NT2/D1 (cell line): ENCODE results near the gene LRRC73.
"Not testable (repeated sequence)": the region's sequence is repeated elsewhere in the genome, so short reads cannot be mapped to it uniquely, and the experiment has no call there.

Experiments
- DNase-seq: peaks from one replicate; pipeline ENCODE4 v3.0.0-alpha.2; 2011; ENCODE audit warnings: low read depth, low spot score
- H3K27me3 ChIP-seq: 2 replicates; pipeline ENCODE4 v1.6.0; 2011; ENCODE audit warnings: mild to moderate bottlenecking; ENCODE audit not compliant: insufficient read length, insufficient read depth
- H3K36me3 ChIP-seq: 2 replicates; pipeline ENCODE4 v1.6.1; 2011; ENCODE audit warnings: mild to moderate bottlenecking, low read length, mixed read lengths; ENCODE audit not compliant: insufficient read depth, insufficient read length
- H3K4me1 ChIP-seq: 2 replicates; pipeline ENCODE4 v1.5.1; 2011; ENCODE audit not compliant: insufficient read depth, insufficient read length
- H3K4me3 ChIP-seq: 2 replicates; pipeline ENCODE4 v1.5.1; 2011; ENCODE audit warnings: low read depth; ENCODE audit not compliant: insufficient read length
- H3K9ac ChIP-seq: 2 replicates; pipeline ENCODE4 v1.6.0; 2011; ENCODE audit warnings: low read depth; ENCODE audit not compliant: insufficient read length
- H3K9me3 ChIP-seq: 2 replicates; pipeline ENCODE4 v1.5.1; 2011; ENCODE audit warnings: mild to moderate bottlenecking, low read length; ENCODE audit not compliant: insufficient read depth
- SUZ12 ChIP-seq: IDR thresholded peaks from 2 replicates; pipeline ENCODE4 v1.6.1; 2011; ENCODE audit not compliant: insufficient read length, insufficient read depth; ENCODE audit errors: extremely low read depth
- YY1 ChIP-seq: IDR thresholded peaks from 2 replicates; pipeline ENCODE4 v1.6.1; 2011; ENCODE audit not compliant: insufficient read length, insufficient read depth
- ZNF274 ChIP-seq: IDR thresholded peaks from 2 replicates; pipeline ENCODE4 v1.6.1; 2011; ENCODE audit warnings: mild to moderate bottlenecking, low read depth, low read length

LRRC73 gene, protein sequence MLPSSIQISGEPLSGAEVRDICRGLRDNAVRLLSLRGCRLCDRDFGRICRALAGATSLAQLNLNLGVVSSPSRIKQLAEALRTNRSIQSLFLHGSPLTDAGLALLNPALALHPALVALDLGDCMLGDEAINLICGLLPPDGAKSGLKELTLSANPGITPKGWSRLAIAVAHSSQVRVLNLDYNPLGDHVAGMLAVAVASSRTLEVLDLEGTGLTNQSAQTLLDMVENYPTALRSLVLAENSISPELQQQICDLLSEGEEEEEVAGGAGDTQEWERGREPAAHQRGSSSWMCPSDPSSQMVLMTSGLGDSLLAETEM

DNA sequence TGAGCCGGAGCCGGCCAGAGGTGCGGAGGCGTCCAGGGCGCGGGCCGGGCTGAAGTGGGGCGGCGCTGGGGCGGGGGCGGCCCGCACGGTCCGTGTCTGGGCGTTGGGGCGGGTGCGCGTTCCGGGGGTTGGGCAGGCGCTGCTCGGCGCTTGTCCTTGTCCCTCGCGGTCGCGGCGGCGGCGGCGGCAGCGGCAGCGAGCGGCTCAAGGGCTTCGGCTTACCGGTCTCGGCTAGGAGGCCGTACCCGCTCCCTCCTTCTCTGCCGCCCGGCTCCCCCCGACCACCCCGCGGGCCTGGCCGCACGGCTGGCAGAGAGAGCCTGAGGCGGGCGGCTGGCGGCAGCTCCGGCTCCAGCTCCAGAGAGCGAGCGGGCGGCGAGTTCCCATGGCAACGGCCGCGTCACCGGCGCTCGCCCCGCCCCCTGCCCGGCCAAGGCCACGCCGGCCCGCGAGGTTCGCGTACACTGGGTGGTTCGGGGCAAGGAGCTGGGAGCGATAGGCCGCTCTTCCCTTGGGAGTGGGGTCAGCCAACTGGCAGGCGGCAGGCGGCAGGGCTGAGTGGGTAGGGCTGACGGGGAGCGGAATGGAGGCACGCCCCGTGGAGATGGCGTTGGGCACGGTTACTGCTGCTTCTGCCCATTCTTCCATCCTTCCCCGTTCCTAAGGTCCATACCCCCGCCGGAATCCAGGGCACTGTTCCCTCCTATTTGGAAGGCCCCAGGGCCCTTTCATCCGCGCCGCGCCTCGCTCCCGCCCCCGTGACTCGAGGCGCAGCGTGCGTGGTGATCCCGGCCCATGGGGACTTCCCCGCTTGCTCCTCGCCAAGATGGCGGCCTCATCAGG, at the start of gene LRRC73:
Gene LRRC73, minus strand, starts transcription at position 363 of the 843 bp plus-strand sequence. CDS start 561 bp downstream, outside the sequence.
- Histone ChIP-seq H3K27me3 (peaks cover 22% of the 10 kb centered on the region), H3K4me1 (peaks cover 4% of the 10 kb centered on the region), H3K4me3 (peak within 1 kb of the TSS; percentile 37), H3K9ac (peak within 1 kb of the TSS; percentile 64), H3K36me3 (peaks cover 52% of the 10 kb centered on the region), H3K9me3 (no peaks in the 10 kb centered on the region)
- no peak for TF ChIP-seq SUZ12
- no peak for TF ChIP-seq YY1
- no peak for TF ChIP-seq ZNF274
- DNase-seq = no peak

- Histone ChIP-seq H3K36me3 (peaks cover 84% of the 10 kb centered on the region), H3K4me1 (no peaks in the 10 kb centered on the region), H3K9me3 (no peaks in the 10 kb centered on the region), H3K27me3 (no peaks in the 10 kb centered on the region), H3K9ac (no peak overlapping the region), H3K4me3 (no peak overlapping the region)
- TF ChIP-seq SUZ12 (no peak), ZNF274 (no peak), YY1 (no peak)
- DNase-seq = no peak
Measured at GRCh38 chr6:43559328-43559727, 49.2 kb upstream of the LRRC73 start.

- not testable (repeated sequence) for H3K9ac ChIP-seq, H3K27me3 ChIP-seq, H3K4me1 ChIP-seq, H3K9me3 ChIP-seq, DNase-seq, H3K4me3 ChIP-seq
- peaks cover 85% of the 10 kb centered on the region for H3K36me3 ChIP-seq
Measured at GRCh38 chr6:43557620-43558019, 47.5 kb upstream of the LRRC73 start.

- Histone ChIP-seq H3K4me1 (no peaks in the 10 kb centered on the region), H3K4me3 (no peak overlapping the region), H3K9me3 (no peaks in the 10 kb centered on the region), H3K36me3 (peaks cover 87% of the 10 kb centered on the region), H3K9ac (no peak overlapping the region), H3K27me3 (no peaks in the 10 kb centered on the region)
- TF ChIP-seq ZNF274 (no peak), SUZ12 (no peak), YY1 (no peak)
- DNase-seq = no peak
Measured at GRCh38 chr6:43547222-43547621, 37.1 kb upstream of the LRRC73 start.

DNA sequence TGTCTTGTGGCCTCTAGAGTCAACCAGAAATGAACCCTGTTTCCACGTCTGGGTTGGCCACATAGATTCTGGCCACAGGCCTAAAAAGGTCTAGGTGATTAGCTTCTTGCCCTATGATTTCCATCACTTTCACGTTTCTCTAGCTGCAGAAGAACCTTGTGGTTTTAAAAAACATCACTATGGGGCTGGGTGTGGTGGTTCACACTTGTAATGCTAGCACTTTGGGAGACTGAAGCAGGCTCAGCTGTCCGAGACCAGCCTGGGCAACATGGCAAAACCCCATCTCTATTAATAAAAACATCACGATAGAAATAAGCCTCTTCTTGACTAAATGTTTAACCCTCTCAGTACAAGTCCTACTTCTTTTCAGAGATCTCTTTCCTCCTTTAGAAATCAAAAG, 34.3 kb upstream of the LRRC73 start:
- DNase-seq = no peak
- H3K36me3 ChIP-seq = peaks cover 74% of the 10 kb centered on the region
- no peak for TF ChIP-seq YY1
- no peak for TF ChIP-seq ZNF274
- no peak for TF ChIP-seq SUZ12
- H3K9me3 ChIP-seq = no peaks in the 10 kb centered on the region
- no peak overlapping the region for H3K4me3 ChIP-seq
- H3K4me1 ChIP-seq = no peaks in the 10 kb centered on the region
- no peak overlapping the region for H3K9ac ChIP-seq
- no peaks in the 10 kb centered on the region for H3K27me3 ChIP-seq

GRCh38 chr6:43541774-43542471, 31.8 kb upstream of the LRRC73 start:
- DNase-seq = no peak
- peaks cover 65% of the 10 kb centered on the region for H3K36me3 ChIP-seq
- H3K9ac ChIP-seq = no peak overlapping the region
- H3K4me1 ChIP-seq = no peaks in the 10 kb centered on the region
- TF ChIP-seq ZNF274 (no peak), SUZ12 (no peak), YY1 (no peak)
- H3K4me3 ChIP-seq = no peak overlapping the region
- no peaks in the 10 kb centered on the region for H3K27me3 ChIP-seq
- H3K9me3 ChIP-seq = no peaks in the 10 kb centered on the region

- Histone ChIP-seq H3K4me3 (no peak overlapping the region), H3K27me3 (no peaks in the 10 kb centered on the region), H3K9ac (no peak overlapping the region), H3K9me3 (no peaks in the 10 kb centered on the region), H3K4me1 (no peaks in the 10 kb centered on the region), H3K36me3 (peaks cover 56% of the 10 kb centered on the region)
- TF ChIP-seq ZNF274 (no peak), SUZ12 (no peak), YY1 (no peak)
- no peak for DNase-seq
Measured at GRCh38 chr6:43540507-43540906, 30.4 kb upstream of the LRRC73 start.

DNA sequence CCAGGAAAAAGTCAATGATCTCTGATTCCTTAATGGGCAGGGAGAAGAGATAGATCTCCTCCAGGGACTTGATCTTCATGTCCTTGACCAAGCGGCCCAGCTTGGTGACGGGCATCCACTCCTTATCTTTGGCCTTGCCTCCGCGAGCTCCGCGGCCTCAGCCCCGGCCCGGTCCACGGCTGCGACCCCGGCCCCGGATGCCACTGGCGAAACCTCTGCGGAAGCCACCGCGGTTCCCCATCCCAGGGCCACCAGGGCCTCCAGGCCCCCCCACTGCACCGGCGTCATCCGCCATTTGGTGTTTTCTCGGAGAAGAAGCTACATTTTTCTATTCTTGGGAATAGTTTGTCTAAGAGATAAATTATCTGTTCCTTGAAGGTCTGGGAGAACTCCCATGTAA, 29.3 kb upstream of the LRRC73 start:
- peaks cover 50% of the 10 kb centered on the region for H3K36me3 ChIP-seq
- DNase-seq, H3K9ac ChIP-seq, H3K27me3 ChIP-seq, H3K4me3 ChIP-seq, H3K9me3 ChIP-seq, H3K4me1 ChIP-seq: not testable (repeated sequence)

DNA sequence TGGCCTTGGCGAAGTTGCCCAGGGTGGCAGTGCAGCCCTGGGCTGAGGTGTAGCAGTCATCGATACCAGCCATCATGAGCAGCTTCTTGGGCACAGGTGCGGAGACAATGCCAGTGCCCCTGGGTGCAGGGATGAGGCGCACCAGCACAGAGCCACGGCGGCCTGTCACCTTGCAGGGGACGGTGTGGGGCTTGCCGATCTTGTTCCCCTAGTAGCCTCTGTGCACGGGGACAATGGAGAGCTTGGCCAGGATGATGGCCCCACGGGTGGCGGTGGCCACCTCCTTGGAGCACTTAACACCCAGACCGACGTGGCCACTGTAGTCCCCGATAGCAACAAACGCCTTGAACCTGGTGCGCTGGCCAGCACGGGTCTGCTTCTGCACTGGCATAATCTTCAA, 28.8 kb upstream of the LRRC73 start:
- not testable (repeated sequence) for H3K4me3 ChIP-seq, H3K27me3 ChIP-seq, H3K9me3 ChIP-seq, H3K9ac ChIP-seq, DNase-seq, H3K4me1 ChIP-seq
- peaks cover 53% of the 10 kb centered on the region for H3K36me3 ChIP-seq
